VCaP (cell line): Measurements from ENCODE around the gene SLC6A19.
"Not testable (repeated sequence)": the region's sequence is repeated elsewhere in the genome, so short reads cannot be mapped to it uniquely, and the experiment has no call there.

ENCODE experiments used
- H3K27ac ChIP-seq: fragments of 450-650 bp; 2 replicates; pipeline ENCODE4 v1.5.1; 2017
- TF ChIP-seq, protein P1 (sequence below): fragments of 450-650 bp; conservative IDR thresholded peaks from 2 replicates; pipeline ENCODE4 v1.5.1; 2017; ENCODE audit warnings: mild to moderate bottlenecking, moderate library complexity

SLC6A19 gene

DNA sequence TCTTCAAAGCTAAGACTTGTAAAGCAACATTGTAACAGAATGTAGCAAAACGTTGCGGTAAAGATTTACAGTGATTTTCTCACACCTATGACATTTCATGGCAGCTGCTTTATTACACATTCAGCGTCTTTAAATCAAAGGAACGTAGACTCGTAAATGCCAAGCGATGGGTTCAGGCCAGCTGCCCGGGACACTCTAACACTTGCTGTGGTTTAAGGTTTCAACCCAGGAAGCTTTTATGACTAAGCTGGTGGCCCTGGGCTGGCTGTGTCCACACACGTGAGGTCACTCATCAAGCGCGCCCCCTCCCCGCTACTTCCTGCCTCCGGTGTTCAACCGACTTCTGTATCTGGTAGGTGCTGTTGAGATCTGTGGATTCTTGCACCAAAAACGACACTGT, 26.3 kb downstream of the SLC6A19 start:
- TF ChIP-seq, protein P1, sequence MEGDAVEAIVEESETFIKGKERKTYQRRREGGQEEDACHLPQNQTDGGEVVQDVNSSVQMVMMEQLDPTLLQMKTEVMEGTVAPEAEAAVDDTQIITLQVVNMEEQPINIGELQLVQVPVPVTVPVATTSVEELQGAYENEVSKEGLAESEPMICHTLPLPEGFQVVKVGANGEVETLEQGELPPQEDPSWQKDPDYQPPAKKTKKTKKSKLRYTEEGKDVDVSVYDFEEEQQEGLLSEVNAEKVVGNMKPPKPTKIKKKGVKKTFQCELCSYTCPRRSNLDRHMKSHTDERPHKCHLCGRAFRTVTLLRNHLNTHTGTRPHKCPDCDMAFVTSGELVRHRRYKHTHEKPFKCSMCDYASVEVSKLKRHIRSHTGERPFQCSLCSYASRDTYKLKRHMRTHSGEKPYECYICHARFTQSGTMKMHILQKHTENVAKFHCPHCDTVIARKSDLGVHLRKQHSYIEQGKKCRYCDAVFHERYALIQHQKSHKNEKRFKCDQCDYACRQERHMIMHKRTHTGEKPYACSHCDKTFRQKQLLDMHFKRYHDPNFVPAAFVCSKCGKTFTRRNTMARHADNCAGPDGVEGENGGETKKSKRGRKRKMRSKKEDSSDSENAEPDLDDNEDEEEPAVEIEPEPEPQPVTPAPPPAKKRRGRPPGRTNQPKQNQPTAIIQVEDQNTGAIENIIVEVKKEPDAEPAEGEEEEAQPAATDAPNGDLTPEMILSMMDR: no peak
- peak overlapping the region; percentile 54 for H3K27ac ChIP-seq

DNA sequence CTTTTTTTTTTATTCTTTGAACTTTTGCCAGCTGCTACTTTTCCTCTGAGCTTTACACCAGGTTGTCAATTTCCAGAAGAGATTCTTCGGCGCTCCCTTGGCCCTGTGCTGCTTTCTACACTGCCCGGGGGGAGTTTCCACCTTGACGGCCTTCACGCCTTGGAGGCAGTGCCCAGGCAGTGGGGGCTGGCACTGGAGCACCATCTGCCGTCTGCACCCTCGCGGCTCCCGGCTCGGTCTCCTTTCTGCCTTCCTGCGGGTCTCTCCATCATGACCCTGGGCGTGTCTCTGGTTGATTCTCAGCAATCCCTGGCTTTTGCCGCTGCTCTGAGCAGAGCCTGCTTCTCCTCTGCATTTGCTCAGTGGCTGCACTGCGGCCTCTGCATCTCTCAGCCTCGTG, 26.7 kb downstream of the SLC6A19 start:
- TF ChIP-seq, protein P1: no peak
- peak overlapping the region; percentile 54 for H3K27ac ChIP-seq

DNA sequence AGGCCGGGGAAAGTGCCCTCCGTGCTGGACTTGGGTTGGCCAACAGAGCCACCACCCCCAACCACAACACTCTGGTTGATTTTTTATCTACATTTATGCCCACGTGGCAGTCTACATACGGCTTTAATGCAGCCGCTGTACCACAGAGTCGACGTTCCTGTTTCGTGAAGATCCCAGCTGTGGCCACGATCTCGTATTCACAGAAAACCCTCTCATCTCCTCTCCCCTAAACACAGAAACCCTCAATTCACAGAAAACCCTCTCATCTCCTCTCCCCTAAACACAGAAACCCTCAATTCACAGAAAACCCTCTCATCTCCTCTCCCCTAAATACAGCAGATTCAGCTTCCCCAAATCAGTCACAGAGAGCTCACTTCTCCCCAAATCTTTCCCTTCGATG, 27.6 kb downstream of the SLC6A19 start:
- H3K27ac ChIP-seq: not testable (repeated sequence)

DNA sequence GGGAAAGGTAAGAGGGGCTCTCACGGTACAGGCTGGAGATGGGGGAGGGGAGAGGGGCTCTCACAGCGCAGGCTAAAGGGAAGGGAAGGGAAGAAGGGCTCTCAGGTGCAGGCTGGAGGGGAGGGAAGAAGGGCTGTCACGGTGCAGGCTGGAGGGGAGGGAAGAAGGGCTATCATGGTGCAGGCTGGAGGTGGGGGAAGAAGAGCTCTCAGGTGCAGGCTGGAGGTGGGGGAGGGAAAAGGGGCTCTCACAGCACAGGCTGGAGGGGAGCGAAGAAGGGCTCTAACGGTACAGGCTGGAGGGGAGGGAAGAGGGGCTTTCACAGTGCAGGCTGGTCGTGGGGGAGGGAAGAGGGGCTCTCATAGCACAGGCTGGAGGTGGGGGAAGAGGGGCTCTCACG, 28.4 kb downstream of the SLC6A19 start:
- TF ChIP-seq, protein P1: no peak
- H3K27ac ChIP-seq: no peak overlapping the region

DNA sequence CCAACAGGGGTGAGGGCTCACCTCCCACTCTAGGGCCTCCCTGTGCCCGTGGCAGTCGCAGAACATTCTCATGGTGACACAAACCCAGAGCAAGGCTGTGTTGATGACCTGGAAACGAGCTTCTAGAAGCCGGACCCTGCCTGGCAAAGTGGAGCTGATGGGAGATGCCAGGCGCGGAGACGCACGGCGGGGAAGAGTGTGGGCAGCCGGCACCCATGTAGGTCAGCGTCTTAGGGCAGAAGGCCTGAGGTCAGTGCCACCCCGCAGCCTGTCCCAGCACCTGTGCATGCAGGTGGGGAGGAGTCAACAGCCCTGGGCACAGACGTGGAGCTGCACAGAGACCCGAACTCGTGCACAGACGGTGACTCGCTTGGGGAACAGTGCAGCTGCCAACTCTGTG, 29.2 kb downstream of the SLC6A19 start:
- TF ChIP-seq, protein P1: no peak
- no peak overlapping the region for H3K27ac ChIP-seq

DNA sequence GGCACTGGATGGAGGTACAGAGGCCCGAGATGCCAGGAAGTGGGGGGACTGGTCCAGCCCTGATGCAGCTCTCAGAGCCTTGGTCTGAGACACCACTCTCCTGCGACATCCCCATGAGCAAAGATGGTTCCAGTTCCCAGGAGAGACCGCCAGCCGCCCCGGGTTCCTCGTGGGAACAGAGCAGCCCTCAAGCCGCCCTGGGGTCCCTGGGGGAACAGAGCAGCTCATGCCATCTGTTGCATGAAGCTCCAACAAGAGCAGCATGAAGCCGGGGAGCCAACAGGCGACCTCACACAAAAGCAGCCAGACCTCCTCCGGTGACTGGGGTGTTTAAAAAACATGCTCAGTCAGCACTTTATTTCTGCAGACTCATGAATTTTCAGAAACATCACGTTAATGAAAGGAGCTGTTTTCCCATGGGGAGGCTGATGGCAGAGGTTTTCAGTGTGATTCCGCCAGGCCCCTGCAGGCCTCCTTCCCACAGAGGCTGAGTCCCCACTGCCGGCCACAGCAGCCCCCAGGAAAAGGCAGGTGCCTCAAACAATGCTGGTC, 30.0 kb downstream of the SLC6A19 start:
- H3K27ac ChIP-seq: no peak overlapping the region
- TF ChIP-seq, protein P1: no peak

DNA sequence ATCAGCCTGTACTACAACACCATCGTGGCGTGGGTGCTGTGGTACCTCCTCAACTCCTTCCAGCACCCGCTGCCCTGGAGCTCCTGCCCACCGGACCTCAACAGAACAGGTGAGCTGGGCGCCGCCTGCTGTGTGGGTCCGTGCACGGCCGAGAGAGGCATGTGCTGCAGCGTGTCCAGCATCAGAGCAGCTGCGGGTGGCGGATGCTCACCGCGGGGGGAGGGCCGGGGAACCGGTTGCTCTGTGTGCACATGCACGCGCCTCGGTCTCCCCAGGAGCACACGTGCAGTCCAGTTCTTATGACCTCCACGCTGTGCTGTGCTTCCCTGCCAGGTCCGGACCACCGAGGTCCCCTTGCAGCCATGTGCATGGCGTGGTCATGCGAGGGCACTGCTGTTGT, 31.4 kb downstream of the SLC6A19 start:
- no peak overlapping the region for H3K27ac ChIP-seq
- TF ChIP-seq, protein P1: no peak

DNA sequence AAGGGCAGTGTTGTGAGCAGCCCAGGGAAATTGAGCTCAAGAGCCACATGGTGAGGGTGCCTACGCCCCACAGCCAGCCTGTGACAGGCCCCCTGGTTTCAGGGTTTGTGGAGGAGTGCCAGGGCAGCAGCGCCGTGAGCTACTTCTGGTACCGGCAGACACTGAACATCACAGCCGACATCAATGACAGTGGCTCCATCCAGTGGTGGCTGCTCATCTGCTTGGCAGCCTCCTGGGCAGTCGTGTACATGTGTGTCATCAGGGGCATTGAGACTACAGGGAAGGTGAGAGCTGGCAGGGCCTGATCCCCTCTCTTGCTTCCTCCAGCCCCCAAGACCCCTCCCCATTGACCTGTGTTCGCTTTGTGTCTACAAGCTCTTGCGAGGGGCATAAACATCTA, 34.0 kb downstream of the SLC6A19 start:
- TF ChIP-seq, protein P1: peak; percentile 19; the same call in 1 of the 2 replicates
- H3K27ac ChIP-seq: no peak overlapping the region
